ENCODE data around the gene C19orf12. TPM values are rescaled to one million over a fixed set of nuclear protein-coding genes. Genes with fewer than 3 reads are reported as not detected.

C19orf12 gene
- total and polyA plus RNA-seq, 2 donors (not counting 3 experiments of a cell fraction or from before 2014, with no cell fraction given): 20.4 to 22.9 TPM

GRCh38 chr19:29675120-29675649 lies 39.9 kb downstream of the C19orf12 start:
- Histone ChIP-seq H3K9me1 (replicated peaks; ENCODE audit: control insufficient read depth, extremely low read depth, insufficient read depth, low read length) (no peaks in the 10 kb centered on the region), H3K36me3 (ENCODE audit: control insufficient read depth in 2 of 2, extremely low read depth in 1 of 2, insufficient read depth in 2 of 2, low read length in 2 of 2) (peaks cover 0 to 14% of the 10 kb centered on the region in 2 experiments), H3K4me3 (replicated peaks in 1 of 3; ENCODE audit: insufficient read depth in 1 of 3, low read depth in 1 of 3, low read length in 3 of 3) (no peak overlapping the region), H3K4me1 (ENCODE audit: control insufficient read depth, extremely low read depth, insufficient read depth, low read length) (no peaks in the 10 kb centered on the region), H4K20me1 (replicated peaks; ENCODE audit: control insufficient read depth, extremely low read depth, insufficient read depth, low read length) (no peaks in the 10 kb centered on the region), H3K27me3 (ENCODE audit: control insufficient read depth in 2 of 2, insufficient read depth in 2 of 2, low read length in 2 of 2) (no peaks in the 10 kb centered on the region), H3K9me3 (replicated peaks; ENCODE audit: control insufficient read depth, insufficient read depth, low read length) (no peaks in the 10 kb centered on the region), H3K27ac (ENCODE audit: insufficient read depth, low read depth, low read length) (no peak overlapping the region), H3K79me2 (ENCODE audit: control insufficient read depth, insufficient read depth, low read length) (no peaks in the 10 kb centered on the region), H2AFZ (ENCODE audit: low read depth, low read length) (no peak overlapping the region), H3K4me2 (ENCODE audit: insufficient read depth, low read length) (no peak overlapping the region), H3K9ac (replicated peaks; ENCODE audit: extremely low read depth, insufficient read depth, low read length) (no peak overlapping the region)
- TF ChIP-seq GATA2 (IDR thresholded peaks at IDR 0.05; ENCODE audit: insufficient read depth, insufficient read length, low read depth, low read length) (no peak), POLR2AphosphoS5 (IDR thresholded peaks at IDR 0.05; ENCODE audit: insufficient read depth, low read depth, low read length) (no peak), CTCF (IDR thresholded peaks at IDR 0.05; ENCODE audit: extremely low read depth in 1 of 2, insufficient read depth in 1 of 2, low read depth in 1 of 2, low read length in 2 of 2) (no peak), FOS (IDR thresholded peaks at IDR 0.05; ENCODE audit: borderline replicate concordance, insufficient read depth, low read length) (no peak), JUN (IDR thresholded peaks at IDR 0.05; ENCODE audit: borderline replicate concordance, insufficient read depth, insufficient read length, low read depth) (no peak)
- BruUV-seq (replicated peaks): no TSS peak
- ChIA-PET CTCF (no interaction called here), POLR2A (no interaction called here)
- no peak for FAIRE-seq
- intact Hi-C loops (cut with micrococcal nuclease) (no loop called here), dilution Hi-C loops (cut with MboI; ENCODE audit: extremely low pct_ligation_motif_present, low sequenced_read_pairs) (no loop called here)
- no peak for DNase-seq (ENCODE audit: low read depth, low spot score)
